ENCODE measurements around the gene F8.

Gene F8

DNA sequence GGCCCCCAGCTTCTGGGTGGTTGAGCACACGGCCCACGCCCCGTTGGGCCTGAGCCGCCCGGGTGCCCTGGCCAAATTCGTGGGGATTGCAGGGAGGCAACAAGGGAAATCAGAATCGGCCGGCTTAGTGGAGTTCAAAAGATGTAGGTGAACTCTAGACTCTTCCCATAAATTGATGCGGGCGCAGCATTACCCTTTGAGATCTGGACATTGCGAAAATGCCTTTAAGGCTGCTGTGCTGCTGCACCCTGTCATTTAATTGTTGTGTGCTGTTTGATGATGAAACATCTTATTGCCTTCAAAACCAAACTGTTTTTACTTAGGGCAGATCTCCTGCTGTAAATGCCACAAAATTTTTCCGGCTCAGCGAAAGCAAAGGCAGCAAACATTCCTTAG, 216.8 kb downstream of the F8 start:
- TF ChIP-seq, protein P1, sequence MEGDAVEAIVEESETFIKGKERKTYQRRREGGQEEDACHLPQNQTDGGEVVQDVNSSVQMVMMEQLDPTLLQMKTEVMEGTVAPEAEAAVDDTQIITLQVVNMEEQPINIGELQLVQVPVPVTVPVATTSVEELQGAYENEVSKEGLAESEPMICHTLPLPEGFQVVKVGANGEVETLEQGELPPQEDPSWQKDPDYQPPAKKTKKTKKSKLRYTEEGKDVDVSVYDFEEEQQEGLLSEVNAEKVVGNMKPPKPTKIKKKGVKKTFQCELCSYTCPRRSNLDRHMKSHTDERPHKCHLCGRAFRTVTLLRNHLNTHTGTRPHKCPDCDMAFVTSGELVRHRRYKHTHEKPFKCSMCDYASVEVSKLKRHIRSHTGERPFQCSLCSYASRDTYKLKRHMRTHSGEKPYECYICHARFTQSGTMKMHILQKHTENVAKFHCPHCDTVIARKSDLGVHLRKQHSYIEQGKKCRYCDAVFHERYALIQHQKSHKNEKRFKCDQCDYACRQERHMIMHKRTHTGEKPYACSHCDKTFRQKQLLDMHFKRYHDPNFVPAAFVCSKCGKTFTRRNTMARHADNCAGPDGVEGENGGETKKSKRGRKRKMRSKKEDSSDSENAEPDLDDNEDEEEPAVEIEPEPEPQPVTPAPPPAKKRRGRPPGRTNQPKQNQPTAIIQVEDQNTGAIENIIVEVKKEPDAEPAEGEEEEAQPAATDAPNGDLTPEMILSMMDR (IDR thresholded peaks at IDR 0.05), result no peak
- H3K4me3 ChIP-seq (ENCODE audit: low read depth in 1 of 2, low read length in 1 of 2), result peak overlapping the region; percentile 80 to 86
- peak overlapping the region; percentile 97 for H3K27ac ChIP-seq
- no peaks in the 10 kb centered on the region for H3K36me3 ChIP-seq
- no peaks in the 10 kb centered on the region for H3K27me3 ChIP-seq
- no peaks in the 10 kb centered on the region for H3K9me3 ChIP-seq
- H3K4me1 ChIP-seq (ENCODE audit: control insufficient read depth in 1 of 2, insufficient read depth in 1 of 2, low read depth in 1 of 2, low read length in 1 of 2), result peaks cover 40 to 42% of the 10 kb centered on the region in 2 experiments

DNA sequence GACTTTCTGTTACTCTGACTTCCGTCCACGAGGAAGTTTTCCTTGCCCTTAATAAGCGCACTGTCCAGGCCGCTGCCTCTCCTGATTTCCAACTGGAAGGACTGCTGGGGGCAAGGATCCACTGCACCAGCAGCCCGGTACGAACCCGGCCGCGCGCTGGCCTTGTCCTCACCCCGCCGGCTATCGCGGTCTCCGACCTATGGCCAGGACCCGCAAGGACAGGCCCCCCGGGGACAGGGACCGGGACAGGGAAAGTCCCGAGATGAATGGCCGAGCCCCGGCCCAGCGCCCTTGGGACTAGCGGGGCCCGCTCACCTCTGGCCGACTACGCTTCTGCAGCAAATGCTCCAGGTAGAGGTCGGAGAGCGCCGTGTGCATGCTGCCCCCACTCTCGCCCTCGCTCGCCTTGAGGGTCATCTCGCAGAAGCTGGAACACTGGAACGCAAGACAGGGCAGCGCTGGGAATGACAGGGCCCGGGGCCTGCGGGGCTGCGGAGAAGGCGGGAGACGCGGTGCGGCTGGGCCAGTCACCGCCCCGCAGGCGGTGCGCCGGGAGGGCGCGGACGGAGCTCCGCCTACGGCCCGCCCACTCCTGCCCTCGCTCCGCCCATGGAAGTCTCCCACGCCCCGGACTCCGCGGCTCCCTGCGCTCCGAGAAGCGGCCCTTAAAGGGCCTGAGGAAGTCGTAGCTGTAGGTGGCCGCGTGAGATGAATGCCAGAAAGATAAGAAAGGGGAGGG, 217.4 kb downstream of the F8 start, which contains the start of gene MPP1:
Gene MPP1 (minus strand): TSS at position 529 of the 739 bp plus-strand sequence. CDS start 112 bp downstream, at position 417.
- Histone ChIP-seq H3K27me3 (no peaks in the 10 kb centered on the region), H3K9me3 (no peaks in the 10 kb centered on the region), H3K36me3 (no peaks in the 10 kb centered on the region), H3K4me3 (ENCODE audit: low read depth in 1 of 2, low read length in 1 of 2) (peak within 1 kb of the TSS; percentile 80 to 86), H3K4me1 (ENCODE audit: control insufficient read depth in 1 of 2, insufficient read depth in 1 of 2, low read depth in 1 of 2, low read length in 1 of 2) (peaks cover 46 to 48% of the 10 kb centered on the region in 2 experiments), H3K27ac (peak within 1 kb of the TSS; percentile 97)
- TF ChIP-seq, protein P1 (IDR thresholded peaks at IDR 0.05), result peak; percentile 33

DNA sequence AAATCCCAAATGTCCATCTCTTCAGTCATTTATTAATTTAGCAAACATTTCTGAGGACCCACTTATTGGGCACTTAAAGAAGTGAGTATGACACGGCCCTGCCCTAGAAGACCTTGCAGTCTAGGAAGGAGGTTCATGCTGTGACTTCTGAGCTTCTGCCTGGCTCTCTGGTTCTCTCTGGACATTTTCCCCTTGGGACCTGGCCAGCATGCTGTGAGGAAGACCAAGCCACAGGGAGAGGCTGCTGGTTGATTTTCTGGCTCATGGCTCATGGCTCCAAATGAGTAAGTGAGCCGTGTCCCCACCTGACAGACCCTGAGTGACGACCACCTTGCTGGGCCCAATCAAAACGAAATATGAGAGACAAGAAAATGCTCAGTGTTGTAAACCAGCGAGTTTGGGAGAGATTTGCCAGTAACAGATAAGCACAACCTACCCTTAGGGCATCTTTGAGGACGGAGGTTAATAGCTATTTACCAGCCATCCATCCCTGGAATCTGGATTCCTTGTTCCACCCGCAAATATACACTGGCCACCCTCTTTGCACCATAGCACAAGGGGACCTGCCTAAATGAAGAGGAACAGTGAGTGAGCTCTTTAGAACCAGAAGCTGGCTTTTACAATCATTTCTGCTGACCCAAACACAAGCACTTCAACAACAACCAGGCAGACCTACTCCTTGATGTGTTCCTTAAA, 218.1 kb downstream of the F8 start:
- Histone ChIP-seq H3K27ac (peak overlapping the region; percentile 97), H3K4me1 (ENCODE audit: control insufficient read depth in 1 of 2, insufficient read depth in 1 of 2, low read depth in 1 of 2, low read length in 1 of 2) (peaks cover 53 to 55% of the 10 kb centered on the region in 2 experiments), H3K27me3 (no peaks in the 10 kb centered on the region), H3K36me3 (no peaks in the 10 kb centered on the region), H3K9me3 (no peaks in the 10 kb centered on the region), H3K4me3 (ENCODE audit: low read depth in 1 of 2, low read length in 1 of 2) (peak overlapping the region; percentile 80 to 86)
- TF ChIP-seq, protein P1 (IDR thresholded peaks at IDR 0.05), result no peak

DNA sequence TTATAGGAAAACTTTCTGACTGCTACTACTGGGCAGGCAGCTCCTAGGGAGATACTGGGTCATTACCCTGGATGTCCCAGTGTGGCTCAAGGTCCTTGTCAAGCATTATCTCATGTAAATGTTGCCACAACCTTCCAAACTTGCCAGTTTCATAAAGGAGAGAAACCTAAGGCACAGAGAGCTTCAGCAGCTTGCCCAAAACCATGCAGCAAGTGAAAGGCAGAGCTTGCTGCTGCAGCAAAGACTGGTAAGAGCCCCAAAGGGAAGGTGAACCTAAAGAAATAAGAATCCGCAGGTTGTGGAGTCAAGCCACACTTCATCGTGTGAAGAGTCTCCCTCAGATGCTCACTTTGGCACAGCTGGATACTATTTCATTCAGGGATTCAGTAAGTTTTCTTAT, 219.6 kb downstream of the F8 start:
- Histone ChIP-seq H3K27ac (peak overlapping the region; percentile 97), H3K9me3 (no peaks in the 10 kb centered on the region), H3K36me3 (no peaks in the 10 kb centered on the region), H3K4me3 (ENCODE audit: low read depth in 1 of 2, low read length in 1 of 2) (peak overlapping the region; percentile 80 to 86), H3K27me3 (no peaks in the 10 kb centered on the region), H3K4me1 (ENCODE audit: control insufficient read depth in 1 of 2, insufficient read depth in 1 of 2, low read depth in 1 of 2, low read length in 1 of 2) (peaks cover 68 to 70% of the 10 kb centered on the region in 2 experiments)
- TF ChIP-seq, protein P1 (IDR thresholded peaks at IDR 0.05), result no peak

DNA sequence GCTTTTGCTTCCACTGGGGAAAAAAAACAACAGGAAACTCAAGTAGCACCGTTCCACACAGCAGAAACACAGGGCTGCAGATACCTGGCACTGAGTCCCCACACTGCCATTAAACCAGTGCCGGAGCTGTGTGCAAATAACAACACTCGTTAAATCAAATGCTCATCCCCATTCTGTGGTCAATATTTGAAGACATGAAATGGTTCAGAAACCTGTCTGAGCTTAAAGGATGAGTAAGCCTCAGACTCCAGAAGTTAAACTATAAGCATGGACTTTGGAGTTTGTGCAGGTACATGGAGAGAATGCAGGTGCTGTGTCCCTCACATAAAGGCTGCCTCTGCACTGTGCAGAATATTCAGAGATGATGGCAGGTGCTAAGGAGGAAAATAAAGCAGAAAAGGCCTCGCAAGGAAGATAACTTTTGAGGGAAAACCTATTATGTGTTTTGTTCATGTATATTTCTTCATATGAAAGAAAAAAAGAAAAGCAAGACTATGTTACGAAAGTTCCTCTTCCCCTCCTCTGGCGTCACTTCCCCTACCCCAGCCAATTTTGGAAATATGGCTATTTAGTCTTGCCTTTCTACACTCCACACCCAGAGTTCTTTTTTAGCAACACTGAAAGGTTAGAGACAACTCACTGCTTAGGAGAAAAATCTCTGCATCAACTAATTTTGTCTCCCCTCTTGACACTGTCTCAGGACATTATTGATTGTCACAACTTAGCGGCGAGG, 221.9 kb downstream of the F8 start:
- Histone ChIP-seq H3K27me3 (no peaks in the 10 kb centered on the region), H3K4me1 (ENCODE audit: control insufficient read depth in 1 of 2, insufficient read depth in 1 of 2, low read depth in 1 of 2, low read length in 1 of 2) (peaks cover 67 to 81% of the 10 kb centered on the region in 2 experiments), H3K4me3 (ENCODE audit: low read depth in 1 of 2, low read length in 1 of 2) (peak overlapping the region; percentile 48 to 50), H3K9me3 (no peaks in the 10 kb centered on the region), H3K27ac (peak overlapping the region; percentile 97), H3K36me3 (no peaks in the 10 kb centered on the region)
- TF ChIP-seq, protein P1 (IDR thresholded peaks at IDR 0.05), result no peak

All from neutrophil (primary cell).